IPS-15b (cell line): ENCODE results near the gene AGMAT.
A peak's percentile ranks its signal among the peaks of the same experiment; 100 is the strongest.
"Not testable (repeated sequence)": the region's sequence is repeated elsewhere in the genome, so short reads cannot be mapped to it uniquely, and the experiment has no call there.

Experiments
- H3K27me3 ChIP-seq: one replicate; pipeline ENCODE4 v1.6.1; 2013; ENCODE audit warnings: low read length; ENCODE audit not compliant: control insufficient read depth, insufficient read depth
- H3K36me3 ChIP-seq: one replicate; pipeline ENCODE4 v1.6.1; 2013; ENCODE audit warnings: low read length; ENCODE audit not compliant: control insufficient read depth, insufficient read depth
- H3K4me1 ChIP-seq: one replicate; pipeline ENCODE4 v1.6.1; 2013; ENCODE audit warnings: mild to moderate bottlenecking, low read length; ENCODE audit not compliant: control insufficient read depth, insufficient read depth
- H3K4me3 ChIP-seq: one replicate; pipeline ENCODE4 v1.5.1; 2013; ENCODE audit warnings: low read depth, low read length
- H3K9ac ChIP-seq: one replicate; pipeline ENCODE4 v1.6.1; 2013; ENCODE audit warnings: low read depth, mild to moderate bottlenecking, low read length
- H3K9me3 ChIP-seq: one replicate; pipeline ENCODE4 v1.6.1; 2013; ENCODE audit warnings: mild to moderate bottlenecking, low read length; ENCODE audit not compliant: control insufficient read depth, insufficient read depth

Gene AGMAT

GRCh38 chr1:15603966-15604282, 19.1 kb upstream of the AGMAT start:
- not testable (repeated sequence) for H3K36me3 ChIP-seq, H3K9ac ChIP-seq, H3K9me3 ChIP-seq, H3K4me1 ChIP-seq
- Histone ChIP-seq H3K27me3 (peaks cover 17% of the 10 kb centered on the region), H3K4me3 (peak overlapping the region; percentile 75)

GRCh38 chr1:15603050-15603965, 18.5 kb upstream of the AGMAT start:
- H3K9me3 ChIP-seq = no peaks in the 10 kb centered on the region
- peaks cover 17% of the 10 kb centered on the region for H3K27me3 ChIP-seq
- H3K4me1 ChIP-seq = no peaks in the 10 kb centered on the region
- no peak overlapping the region for H3K9ac ChIP-seq
- peak overlapping the region; percentile 75 for H3K4me3 ChIP-seq
- no peaks in the 10 kb centered on the region for H3K36me3 ChIP-seq

DNA sequence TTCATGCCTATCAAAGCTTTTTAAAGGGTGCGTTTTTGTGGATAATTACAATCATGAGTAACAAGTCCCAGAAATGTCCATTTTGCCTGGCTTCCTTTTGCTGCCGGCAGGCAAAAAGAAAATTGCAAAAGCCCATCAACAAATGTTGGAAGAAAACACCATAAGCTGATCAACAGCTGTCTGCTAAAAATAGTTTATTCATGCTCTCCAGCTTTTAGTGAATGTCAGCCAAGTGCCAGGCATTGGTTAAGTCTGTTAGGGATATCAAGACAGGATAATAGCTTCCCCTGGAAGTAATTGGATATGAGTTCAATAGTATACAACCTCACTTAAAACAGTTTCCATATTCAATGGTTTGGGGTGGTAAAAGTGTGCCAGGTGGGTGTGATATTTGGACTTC, 13.6 kb upstream of the AGMAT start:
- Histone ChIP-seq H3K36me3 (no peaks in the 10 kb centered on the region), H3K9ac (no peak overlapping the region), H3K9me3 (no peaks in the 10 kb centered on the region), H3K27me3 (no peaks in the 10 kb centered on the region), H3K4me3 (no peak overlapping the region), H3K4me1 (peaks cover 3% of the 10 kb centered on the region)

- H3K27me3 ChIP-seq = no peaks in the 10 kb centered on the region
- no peak overlapping the region for H3K4me3 ChIP-seq
- H3K4me1 ChIP-seq = peaks cover 3% of the 10 kb centered on the region
- no peaks in the 10 kb centered on the region for H3K36me3 ChIP-seq
- no peak overlapping the region for H3K9ac ChIP-seq
- no peaks in the 10 kb centered on the region for H3K9me3 ChIP-seq
Observed at GRCh38 chr1:15595809-15596617, 11.2 kb upstream of the AGMAT start.

DNA sequence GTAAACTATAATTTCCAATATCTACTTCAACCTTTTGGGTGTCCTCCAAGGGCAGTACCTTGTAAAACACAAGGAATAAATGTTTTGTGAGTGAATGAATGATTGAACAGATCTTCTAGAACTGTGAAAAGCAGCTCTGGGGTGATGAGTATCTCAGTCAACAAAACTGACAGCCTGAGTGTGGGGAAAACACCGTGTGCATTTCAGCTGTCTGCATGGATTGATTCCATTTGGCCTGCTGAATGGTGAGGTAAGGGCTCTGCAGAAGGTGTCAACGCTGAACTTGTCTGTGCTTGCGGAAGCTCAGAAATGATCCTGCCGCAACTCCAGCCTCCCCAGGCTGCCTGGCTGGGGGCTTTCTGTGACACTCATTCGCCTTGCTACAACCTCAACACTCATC, 7.4 kb upstream of the AGMAT start:
- Histone ChIP-seq H3K36me3 (no peaks in the 10 kb centered on the region), H3K9me3 (no peaks in the 10 kb centered on the region), H3K27me3 (no peaks in the 10 kb centered on the region), H3K9ac (no peak overlapping the region), H3K4me1 (peaks cover 3% of the 10 kb centered on the region), H3K4me3 (no peak overlapping the region)

DNA sequence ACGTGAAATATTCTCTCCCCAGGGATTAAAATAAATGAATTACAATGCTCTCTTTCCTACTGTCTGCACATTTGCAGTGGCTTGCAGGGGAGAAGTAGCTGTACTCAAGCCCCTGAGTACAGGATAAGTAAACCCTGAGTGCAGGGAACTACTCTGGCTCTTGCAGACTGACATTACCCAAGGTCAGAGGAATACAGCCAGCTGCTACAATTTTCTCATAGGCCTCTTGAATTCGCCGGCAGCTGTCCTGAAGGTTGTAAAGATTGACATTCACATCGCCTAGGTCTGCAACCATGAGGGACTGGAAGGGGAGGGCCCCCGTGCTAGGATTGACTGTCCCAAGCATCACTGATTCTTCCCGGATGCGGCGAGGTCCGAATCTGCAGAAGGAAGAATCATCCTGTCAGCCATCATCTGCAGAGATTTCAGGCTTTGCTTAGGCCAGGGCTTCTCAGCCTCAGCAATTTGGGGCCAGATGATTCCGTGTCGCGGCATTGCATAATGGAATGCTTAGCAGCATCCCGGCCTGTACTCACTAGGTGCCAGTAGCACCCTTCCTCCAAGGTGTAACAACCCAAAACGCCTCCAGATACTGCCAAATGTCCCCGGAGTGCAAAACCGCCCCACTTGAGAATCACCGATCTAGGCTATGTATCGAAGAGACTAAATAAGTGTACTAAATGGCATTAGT, 1.7 kb downstream of the AGMAT start:
- Histone ChIP-seq H3K36me3 (no peaks in the 10 kb centered on the region), H3K4me1 (no peaks in the 10 kb centered on the region), H3K27me3 (no peaks in the 10 kb centered on the region), H3K9ac (no peak overlapping the region), H3K9me3 (no peaks in the 10 kb centered on the region), H3K4me3 (no peak overlapping the region)

DNA sequence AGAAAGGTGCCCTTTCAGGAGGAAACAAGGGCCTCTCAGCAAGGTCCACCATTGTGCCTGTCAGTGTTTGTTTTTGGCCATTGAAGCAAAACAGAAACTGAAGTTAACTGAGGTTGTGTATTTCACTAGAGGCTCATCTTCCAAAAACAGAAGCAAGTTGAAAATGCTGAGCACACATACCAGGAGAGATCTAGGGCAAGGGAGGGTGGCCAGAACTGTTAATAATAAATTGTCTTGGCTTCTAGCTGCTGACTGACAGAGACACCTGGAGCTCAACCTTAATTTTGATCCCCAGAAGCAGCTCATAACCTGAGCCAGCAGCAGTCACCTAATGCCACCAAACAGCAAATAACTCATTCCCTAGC, 5.2 kb downstream of the AGMAT start:
- no peaks in the 10 kb centered on the region for H3K9me3 ChIP-seq
- H3K9ac ChIP-seq = no peak overlapping the region
- no peaks in the 10 kb centered on the region for H3K27me3 ChIP-seq
- H3K36me3 ChIP-seq = no peaks in the 10 kb centered on the region
- H3K4me1 ChIP-seq = no peaks in the 10 kb centered on the region
- H3K4me3 ChIP-seq = no peak overlapping the region

DNA sequence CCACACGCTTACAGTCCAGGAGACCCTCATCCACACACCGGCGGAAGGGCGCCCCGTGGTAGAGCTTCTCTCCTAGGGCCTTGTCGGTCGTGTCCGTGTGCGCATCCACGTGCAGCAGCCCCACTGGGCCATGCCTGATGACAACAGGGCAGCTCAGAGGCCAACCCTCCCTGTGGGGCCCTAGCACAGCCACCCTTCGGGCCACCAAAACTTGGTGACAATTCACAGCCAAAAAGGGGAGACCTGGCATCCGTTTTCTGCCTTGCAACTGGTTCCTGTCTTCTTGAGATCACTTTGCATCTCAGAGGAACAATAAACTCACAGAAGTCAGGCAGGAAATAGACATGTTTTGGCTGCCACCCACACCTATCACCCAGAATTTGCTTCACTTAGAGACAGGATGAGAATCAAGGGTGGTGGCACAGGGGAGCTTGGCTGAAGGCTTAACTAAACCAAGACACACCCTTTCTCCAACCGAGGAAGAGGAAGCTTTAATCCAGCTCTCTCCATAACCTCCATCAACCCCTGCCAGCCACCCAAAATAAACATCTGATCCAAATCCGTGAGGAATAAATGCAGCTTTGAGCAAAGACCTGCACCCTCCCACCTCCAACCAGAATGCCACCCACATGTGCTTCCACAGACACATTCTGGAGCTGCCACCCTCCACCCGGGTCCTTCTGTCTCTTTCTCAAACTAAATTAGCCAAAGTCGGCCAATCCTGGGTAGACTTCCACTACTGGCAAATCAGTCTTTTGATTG, 5.7 kb downstream of the AGMAT start:
- no peaks in the 10 kb centered on the region for H3K4me1 ChIP-seq
- H3K4me3 ChIP-seq = no peak overlapping the region
- no peaks in the 10 kb centered on the region for H3K9me3 ChIP-seq
- H3K36me3 ChIP-seq = no peaks in the 10 kb centered on the region
- no peak overlapping the region for H3K9ac ChIP-seq
- no peaks in the 10 kb centered on the region for H3K27me3 ChIP-seq

GRCh38 chr1:15577691-15578090, 7.2 kb downstream of the AGMAT start:
- Histone ChIP-seq H3K4me3 (no peak overlapping the region), H3K9me3 (no peaks in the 10 kb centered on the region), H3K4me1 (no peaks in the 10 kb centered on the region), H3K36me3 (peaks cover 3% of the 10 kb centered on the region), H3K27me3 (no peaks in the 10 kb centered on the region), H3K9ac (no peak overlapping the region)

GRCh38 chr1:15575549-15576150, 9.2 kb downstream of the AGMAT start:
- H3K9me3 ChIP-seq = no peaks in the 10 kb centered on the region
- no peak overlapping the region for H3K9ac ChIP-seq
- H3K4me1 ChIP-seq = no peaks in the 10 kb centered on the region
- H3K36me3 ChIP-seq = peaks cover 3% of the 10 kb centered on the region
- H3K27me3 ChIP-seq = no peaks in the 10 kb centered on the region
- H3K4me3 ChIP-seq = no peak overlapping the region

DNA sequence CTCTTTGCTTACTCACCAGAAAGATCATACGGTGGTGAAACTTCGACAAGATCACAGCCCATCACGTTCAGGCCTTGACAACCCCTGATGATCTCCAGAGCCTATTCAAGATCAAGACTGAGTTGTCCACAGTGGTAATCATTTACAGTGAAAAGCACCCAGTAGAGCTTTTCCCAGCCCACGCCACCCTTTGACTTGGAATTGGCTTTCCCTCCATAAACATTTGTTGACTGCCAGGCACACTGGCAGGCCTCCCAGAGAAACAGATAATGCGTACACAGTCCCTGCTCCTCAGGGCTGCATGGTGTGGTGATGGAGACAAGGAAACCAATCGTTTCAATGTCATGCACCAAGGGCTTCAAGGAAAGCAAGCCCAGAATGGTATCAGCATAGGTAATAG, 10.1 kb downstream of the AGMAT start:
- Histone ChIP-seq H3K4me3 (no peak overlapping the region), H3K4me1 (no peaks in the 10 kb centered on the region), H3K36me3 (peaks cover 3% of the 10 kb centered on the region), H3K27me3 (no peaks in the 10 kb centered on the region), H3K9ac (no peak overlapping the region), H3K9me3 (no peaks in the 10 kb centered on the region)
